Measurements from ENCODE around the gene SLC25A17.

DNA sequence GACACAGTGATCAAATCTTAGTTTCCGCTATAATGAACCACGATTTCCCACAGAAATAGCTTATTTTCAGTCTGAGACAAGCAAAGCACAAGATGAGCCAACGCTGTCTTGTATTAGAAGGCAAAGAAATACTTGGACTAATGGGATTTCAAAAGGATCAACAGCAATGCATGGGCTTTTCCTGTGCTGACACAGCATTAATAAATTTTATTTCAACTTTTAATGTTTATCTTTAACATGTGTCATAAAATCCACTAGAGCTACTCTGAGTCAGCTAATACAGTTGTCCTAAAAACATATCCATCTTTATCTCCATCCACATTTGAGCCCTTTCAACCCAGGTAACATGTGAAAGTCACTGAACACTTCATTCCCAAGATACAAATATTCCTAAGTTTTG lies 15.5 kb upstream of the SLC25A17 start:
- TF ChIP-seq EZH2 (IDR thresholded peaks at IDR 0.05; ENCODE audit: borderline replicate concordance, low read depth, low read length, severe bottlenecking), result no peak
- TF ChIP-seq, protein P1, sequence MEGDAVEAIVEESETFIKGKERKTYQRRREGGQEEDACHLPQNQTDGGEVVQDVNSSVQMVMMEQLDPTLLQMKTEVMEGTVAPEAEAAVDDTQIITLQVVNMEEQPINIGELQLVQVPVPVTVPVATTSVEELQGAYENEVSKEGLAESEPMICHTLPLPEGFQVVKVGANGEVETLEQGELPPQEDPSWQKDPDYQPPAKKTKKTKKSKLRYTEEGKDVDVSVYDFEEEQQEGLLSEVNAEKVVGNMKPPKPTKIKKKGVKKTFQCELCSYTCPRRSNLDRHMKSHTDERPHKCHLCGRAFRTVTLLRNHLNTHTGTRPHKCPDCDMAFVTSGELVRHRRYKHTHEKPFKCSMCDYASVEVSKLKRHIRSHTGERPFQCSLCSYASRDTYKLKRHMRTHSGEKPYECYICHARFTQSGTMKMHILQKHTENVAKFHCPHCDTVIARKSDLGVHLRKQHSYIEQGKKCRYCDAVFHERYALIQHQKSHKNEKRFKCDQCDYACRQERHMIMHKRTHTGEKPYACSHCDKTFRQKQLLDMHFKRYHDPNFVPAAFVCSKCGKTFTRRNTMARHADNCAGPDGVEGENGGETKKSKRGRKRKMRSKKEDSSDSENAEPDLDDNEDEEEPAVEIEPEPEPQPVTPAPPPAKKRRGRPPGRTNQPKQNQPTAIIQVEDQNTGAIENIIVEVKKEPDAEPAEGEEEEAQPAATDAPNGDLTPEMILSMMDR (IDR thresholded peaks at IDR 0.05; ENCODE audit: borderline replicate concordance, extremely low read depth, low read length, poor library complexity, severe bottlenecking), result no peak

Data from DND-41 (cell line).